Muscle layer of duodenum (tissue), 2 donors: Measurements from ENCODE around the gene RNF126.
"Not testable (repeated sequence)": the region's sequence is repeated elsewhere in the genome, so short reads cannot be mapped to it uniquely, and the experiment has no call there.

Source experiments
- H3K27ac ChIP-seq: one replicate; pipeline ENCODE4 v1.7.0; 2013; ENCODE audit warnings: mild to moderate bottlenecking, low read length
- H3K27me3 ChIP-seq: one replicate; pipeline ENCODE4 v1.7.0; 2013; ENCODE audit warnings: low read depth, mild to moderate bottlenecking, control low read depth, low read length
- H3K36me3 ChIP-seq, 2 donors: one replicate each; pipeline ENCODE4 v1.7.0; 2013; ENCODE audit warnings: low read length in 2 of 2, control low read depth in 1 of 2, mild to moderate bottlenecking in 1 of 2; ENCODE audit not compliant: insufficient read depth in 2 of 2, control insufficient read depth in 1 of 2
- H3K4me1 ChIP-seq, 2 donors: one replicate each; pipeline ENCODE4 v1.7.0; 2013; ENCODE audit warnings: low read length in 2 of 2, mild to moderate bottlenecking in 2 of 2, control low read depth in 1 of 2, moderate library complexity in 1 of 2; ENCODE audit not compliant: insufficient read depth in 2 of 2, control insufficient read depth in 1 of 2
- H3K4me3 ChIP-seq, 2 donors: one replicate each; pipeline ENCODE4 v1.7.0; 2013; ENCODE audit warnings: low read length in 2 of 2, low read depth in 1 of 2, mild to moderate bottlenecking in 1 of 2
- H3K9me3 ChIP-seq, 2 donors: one replicate each; pipeline ENCODE4 v1.7.0; 2013; ENCODE audit warnings: low read length in 2 of 2, control low read depth in 1 of 2, mild to moderate bottlenecking in 1 of 2; ENCODE audit not compliant: control insufficient read depth in 1 of 2
- donor health status: healthy.

The RNF126 gene

GRCh38 chr19:674282-675151, 11.5 kb upstream of the RNF126 start:
- Histone ChIP-seq H3K27me3 (no peaks in the 10 kb centered on the region), H3K36me3 (no peaks in the 10 kb centered on the region), H3K4me1 (peaks cover 0 to 27% of the 10 kb centered on the region in 2 donors), H3K4me3 (peak overlapping the region in 1 of 2 donors; percentile 67), H3K27ac (no peak overlapping the region), H3K9me3 (no peaks in the 10 kb centered on the region)

GRCh38 chr19:670609-671075, 7.6 kb upstream of the RNF126 start:
- no peaks in the 10 kb centered on the region for H3K27me3 ChIP-seq
- peaks cover 0 to 8% of the 10 kb centered on the region in 2 donors for H3K4me1 ChIP-seq
- H3K4me3 ChIP-seq, result no peak overlapping the region
- H3K36me3 ChIP-seq, result no peaks in the 10 kb centered on the region
- H3K27ac ChIP-seq, result no peak overlapping the region
- H3K9me3 ChIP-seq, result no peaks in the 10 kb centered on the region

- H3K4me3 ChIP-seq, H3K9me3 ChIP-seq, H3K27ac ChIP-seq, H3K27me3 ChIP-seq, H3K36me3 ChIP-seq: not testable (repeated sequence)
- H3K4me1 ChIP-seq, result peaks cover 3 to 13% of the 10 kb centered on the region in 2 donors
These were observed 5.8 kb upstream of the RNF126 start for GRCh38 chr19:668675-669434.

- H3K27me3 ChIP-seq, H3K27ac ChIP-seq, H3K9me3 ChIP-seq, H3K4me3 ChIP-seq, H3K36me3 ChIP-seq: not testable (repeated sequence)
- peaks cover 7 to 19% of the 10 kb centered on the region in 2 donors for H3K4me1 ChIP-seq
These were observed 4.1 kb upstream of the RNF126 start for GRCh38 chr19:666985-667573.

GRCh38 chr19:664913-665443, 2.0 kb upstream of the RNF126 start:
- Histone ChIP-seq H3K9me3 (no peaks in the 10 kb centered on the region), H3K36me3 (no peaks in the 10 kb centered on the region), H3K4me1 (peaks cover 7 to 40% of the 10 kb centered on the region in 2 donors), H3K27ac (no peak overlapping the region), H3K27me3 (no peaks in the 10 kb centered on the region), H3K4me3 (peak overlapping the region in 1 of 2 donors; percentile 48)

- Histone ChIP-seq H3K4me3 (peak overlapping the region; percentile 55 to 72), H3K27ac (peak overlapping the region; percentile 80), H3K36me3 (no peaks in the 10 kb centered on the region), H3K4me1 (peaks cover 7 to 51% of the 10 kb centered on the region in 2 donors), H3K27me3 (no peaks in the 10 kb centered on the region), H3K9me3 (no peaks in the 10 kb centered on the region)
These were observed 686 bp upstream of the RNF126 start for GRCh38 chr19:663682-664117.

- peaks cover 0 to 3% of the 10 kb centered on the region in 2 donors for H3K36me3 ChIP-seq
- H3K4me1 ChIP-seq, result peaks cover 7 to 62% of the 10 kb centered on the region in 2 donors
- H3K27ac ChIP-seq, result peak overlapping the region; percentile 63
- peak overlapping the region; percentile 64 to 96 for H3K4me3 ChIP-seq
- H3K27me3 ChIP-seq, result no peaks in the 10 kb centered on the region
- H3K9me3 ChIP-seq, result no peaks in the 10 kb centered on the region
These were observed 630 bp downstream of the RNF126 start for GRCh38 chr19:662207-662961.

GRCh38 chr19:661427-662196, 1.4 kb downstream of the RNF126 start:
- Histone ChIP-seq H3K36me3 (peaks cover 0 to 5% of the 10 kb centered on the region in 2 donors), H3K4me1 (peaks cover 7 to 65% of the 10 kb centered on the region in 2 donors), H3K9me3 (no peaks in the 10 kb centered on the region), H3K27me3 (no peaks in the 10 kb centered on the region), H3K27ac (peak overlapping the region; percentile 63), H3K4me3 (peak overlapping the region; percentile 64 to 96)

- H3K4me3 ChIP-seq, result peak overlapping the region; percentile 64 to 96
- H3K4me1 ChIP-seq, result peaks cover 7 to 65% of the 10 kb centered on the region in 2 donors
- peaks cover 0 to 5% of the 10 kb centered on the region in 2 donors for H3K36me3 ChIP-seq
- peak overlapping the region; percentile 63 for H3K27ac ChIP-seq
- no peaks in the 10 kb centered on the region for H3K27me3 ChIP-seq
- no peaks in the 10 kb centered on the region for H3K9me3 ChIP-seq
These were observed 2.1 kb downstream of the RNF126 start for GRCh38 chr19:660793-661426.
